Liver (tissue), 9 donors: ENCODE measurements around the gene MYO18B. TPM values are rescaled to one million over a fixed set of nuclear protein-coding genes. Genes with fewer than 3 reads are reported as not detected.

Source experiments
- DNase-seq: peaks from one replicate; pipeline ENCODE4 v3.0.0-alpha.2; 2017; ENCODE audit warnings: low spot score
- H3K27ac ChIP-seq, 2 donors: one replicate each; pipeline ENCODE4 v1.7.0; 2013; ENCODE audit warnings: inconsistent platforms in 2 of 2, low read length in 2 of 2, control low read depth in 1 of 2, low read depth in 1 of 2, mild to moderate bottlenecking in 1 of 2
- H3K27me3 ChIP-seq, 4 donors: one replicate each; pipeline versions ENCODE4 v1.6.1 to v1.7.0; 2013; ENCODE audit warnings: low read length in 3 of 4, inconsistent platforms in 1 of 4, mild to moderate bottlenecking in 1 of 4, moderate library complexity in 1 of 4; ENCODE audit not compliant: control insufficient read depth in 4 of 4, insufficient read depth in 4 of 4
- H3K36me3 ChIP-seq, 4 donors: one replicate each; pipeline versions ENCODE4 v1.6.1 to v1.7.0; 2013; ENCODE audit warnings: low read length in 3 of 4, mild to moderate bottlenecking in 3 of 4, low read depth in 1 of 4, moderate library complexity in 1 of 4; ENCODE audit not compliant: control insufficient read depth in 4 of 4, insufficient read depth in 3 of 4
- H3K4me1 ChIP-seq, 4 donors: one replicate each; pipeline versions ENCODE4 v1.6.1 to v1.7.0; 2013; ENCODE audit warnings: low read length in 3 of 4, mild to moderate bottlenecking in 3 of 4, moderate library complexity in 1 of 4; ENCODE audit not compliant: control insufficient read depth in 4 of 4, insufficient read depth in 4 of 4
- H3K4me3 ChIP-seq, 3 donors: one replicate each; pipeline versions ENCODE4 v1.6.1 to v1.7.0; 2013; ENCODE audit warnings: low read length in 3 of 3, control low read depth in 1 of 3, low read depth in 1 of 3, mild to moderate bottlenecking in 1 of 3
- H3K9ac ChIP-seq, 2 donors: one replicate each; pipeline ENCODE4 v1.7.0; 2013; ENCODE audit warnings: low read length in 2 of 2, mild to moderate bottlenecking in 2 of 2, moderate library complexity in 2 of 2, control low read depth in 1 of 2, low read depth in 1 of 2
- H3K9me3 ChIP-seq, 4 donors: one replicate each; pipeline versions ENCODE4 v1.6.1 to v1.7.0; 2013; ENCODE audit warnings: low read length in 3 of 4; ENCODE audit not compliant: control insufficient read depth in 4 of 4
- ATF3 ChIP-seq: IDR thresholded peaks from 2 replicates; pipeline ENCODE4 v1.6.1; 2016; ENCODE audit warnings: antibody characterized with exemption
- CTCF ChIP-seq: fragments of 150-350 bp; IDR thresholded peaks from 2 replicates; pipeline ENCODE4 v1.5.1; 2017; ENCODE audit warnings: improper control_type of control experiment, low read depth, low read length; ENCODE audit not compliant: missing input control
- EGR1 ChIP-seq, 2 donors: IDR thresholded peaks; 2 replicates each; pipeline ENCODE4 v1.6.1; 2016 to 2018; ENCODE audit warnings: antibody characterized with exemption in 2 of 2, low read depth in 2 of 2
- FOXA1 ChIP-seq: IDR thresholded peaks from 2 replicates; pipeline ENCODE4 v1.6.1; 2016; ENCODE audit warnings: antibody characterized with exemption
- FOXA2 ChIP-seq: IDR thresholded peaks from 2 replicates; pipeline ENCODE4 v1.6.1; 2016; ENCODE audit warnings: antibody characterized with exemption
- GABPA ChIP-seq, 2 donors: IDR thresholded peaks in 1 of 2; conservative IDR thresholded peaks in 1 of 2; 2 replicates each; pipeline ENCODE4 v1.6.1; 2016; ENCODE audit warnings: antibody characterized with exemption in 2 of 2, mild to moderate bottlenecking in 1 of 2, moderate library complexity in 1 of 2
- HNF4A ChIP-seq, 2 donors: conservative IDR thresholded peaks; 2 replicates each; pipeline ENCODE4 v1.6.1; 2016; ENCODE audit warnings: antibody characterized with exemption in 2 of 2, mild to moderate bottlenecking in 2 of 2
- HNF4G ChIP-seq: IDR thresholded peaks from 2 replicates; pipeline ENCODE4 v1.6.1; 2016; ENCODE audit warnings: antibody characterized with exemption
- JUND ChIP-seq, 2 donors: IDR thresholded peaks; 2 replicates each; pipeline ENCODE4 v1.6.1; 2016; ENCODE audit warnings: antibody characterized with exemption in 2 of 2
- MAX ChIP-seq: IDR thresholded peaks from 2 replicates; pipeline ENCODE4 v1.6.1; 2016; ENCODE audit warnings: antibody characterized with exemption
- NR2F2 ChIP-seq: IDR thresholded peaks from 2 replicates; pipeline ENCODE4 v1.6.1; 2016; ENCODE audit warnings: antibody characterized with exemption
- RAD21 ChIP-seq, 2 donors: IDR thresholded peaks; 2 replicates each; pipeline ENCODE4 v1.6.1; 2016; ENCODE audit warnings: antibody characterized with exemption in 2 of 2, mild to moderate bottlenecking in 2 of 2
- REST ChIP-seq: IDR thresholded peaks from 2 replicates; pipeline ENCODE4 v1.6.1; 2016; ENCODE audit warnings: antibody characterized with exemption, mild to moderate bottlenecking
- RXRA ChIP-seq, 2 donors: IDR thresholded peaks; 2 replicates each; pipeline ENCODE4 v1.6.1; 2017 to 2018; ENCODE audit warnings: antibody characterized with exemption in 2 of 2, mild to moderate bottlenecking in 1 of 2
- SP1 ChIP-seq: IDR thresholded peaks from 2 replicates; pipeline ENCODE4 v1.6.1; 2018; ENCODE audit warnings: antibody characterized with exemption, mild to moderate bottlenecking
- TAF1 ChIP-seq: conservative IDR thresholded peaks from 2 replicates; pipeline ENCODE4 v1.6.1; 2016; ENCODE audit warnings: antibody characterized with exemption, mild to moderate bottlenecking
- YY1 ChIP-seq: IDR thresholded peaks from 2 replicates; pipeline ENCODE4 v1.6.1; 2016; ENCODE audit warnings: antibody characterized with exemption, mild to moderate bottlenecking
- ZBTB33 ChIP-seq: IDR thresholded peaks from 2 replicates; pipeline ENCODE4 v1.6.1; 2016; ENCODE audit warnings: antibody characterized with exemption
- WGBS: extraction: QIAGEN DNeasy Blood & Tissue Kit; methylation state at CpG from one replicate; pipeline ENCODE4 v1.1.7; 2013; 5-methylcytosine and 5-hydroxymethylcytosine counted together
- polyA plus RNA-seq, 2 donors: library from polyadenylated mRNA; stranded (reverse) in 1 of 2; unstranded in 1 of 2; fragments of 200-250 nt in 1 of 2; fragments of >200 nt in 1 of 2; fragmentation: Nextera tagmentation in 1 of 2; extraction: Ambion mirVana in 1 of 2; gene quantifications; one replicate each; pipeline versions ENCODE4 v1.2.1 to v1.2.3, GENCODE V29; 2013 to 2015
- total RNA-seq, 2 donors: library from RNA; depleted of rRNA; stranded (reverse); fragments of >200 nt; gene quantifications; one replicate each; pipeline ENCODE4 v1.2.3, GENCODE V29; 2014
- donor health status: healthy.
- donor health status: healthy.
- donor health status: healthy.
- donor health status: healthy.
- donor health status: healthy.

MYO18B gene
- total and polyA plus RNA-seq, 4 donors: under 0.01 to 4.2 (median 0.02) TPM; not detected in 1

GRCh38 chr22:25760294-25760693, 18.3 kb downstream of the MYO18B start:
- no peaks in the 10 kb centered on the region for H3K27me3 ChIP-seq
- no peak for DNase-seq
- H3K9ac ChIP-seq: no peak overlapping the region
- no peaks in the 10 kb centered on the region for H3K9me3 ChIP-seq
- H3K36me3 ChIP-seq: no peaks in the 10 kb centered on the region
- TF ChIP-seq JUND (IDR thresholded peaks at IDR 0.05): no peak
- no peak for TF ChIP-seq CTCF
- no peak for TF ChIP-seq SP1
- TF ChIP-seq TAF1: no peak
- TF ChIP-seq EGR1 (IDR thresholded peaks at IDR 0.05; ENCODE audit: low read depth in 2 of 2): no peak
- TF ChIP-seq FOXA1: no peak
- no peak for TF ChIP-seq RAD21 (IDR thresholded peaks at IDR 0.05)
- TF ChIP-seq FOXA2: no peak
- TF ChIP-seq ATF3: no peak
- TF ChIP-seq RXRA (IDR thresholded peaks at IDR 0.05): no peak
- TF ChIP-seq NR2F2: no peak
- no peak for TF ChIP-seq ZBTB33
- TF ChIP-seq HNF4G: no peak
- TF ChIP-seq YY1: no peak
- TF ChIP-seq REST: no peak
- no peak for TF ChIP-seq GABPA (IDR thresholded peaks at IDR 0.05 in 1 of 2, conservative IDR thresholded peaks at IDR 0.05 in 1 of 2)
- no peak for TF ChIP-seq HNF4A (conservative IDR thresholded peaks at IDR 0.05)
- TF ChIP-seq MAX: no peak
- H3K27ac ChIP-seq: no peak overlapping the region
- H3K4me1 ChIP-seq: no peaks in the 10 kb centered on the region
- WGBS: 73% methylated on average over 2 of the region's 2 CpGs
- H3K4me3 ChIP-seq: no peak overlapping the region
